HG02852 (cell line): ENCODE results near the gene ZSWIM3.

Experiments
- ATAC-seq: cut with Tn5 transposase; IDR thresholded peaks from one replicate; pipeline ENCODE4 v1.9.1; 2021; ENCODE audit warnings: mild to moderate bottlenecking, moderate library complexity; ENCODE audit not compliant: unreplicated experiment

The ZSWIM3 gene

DNA sequence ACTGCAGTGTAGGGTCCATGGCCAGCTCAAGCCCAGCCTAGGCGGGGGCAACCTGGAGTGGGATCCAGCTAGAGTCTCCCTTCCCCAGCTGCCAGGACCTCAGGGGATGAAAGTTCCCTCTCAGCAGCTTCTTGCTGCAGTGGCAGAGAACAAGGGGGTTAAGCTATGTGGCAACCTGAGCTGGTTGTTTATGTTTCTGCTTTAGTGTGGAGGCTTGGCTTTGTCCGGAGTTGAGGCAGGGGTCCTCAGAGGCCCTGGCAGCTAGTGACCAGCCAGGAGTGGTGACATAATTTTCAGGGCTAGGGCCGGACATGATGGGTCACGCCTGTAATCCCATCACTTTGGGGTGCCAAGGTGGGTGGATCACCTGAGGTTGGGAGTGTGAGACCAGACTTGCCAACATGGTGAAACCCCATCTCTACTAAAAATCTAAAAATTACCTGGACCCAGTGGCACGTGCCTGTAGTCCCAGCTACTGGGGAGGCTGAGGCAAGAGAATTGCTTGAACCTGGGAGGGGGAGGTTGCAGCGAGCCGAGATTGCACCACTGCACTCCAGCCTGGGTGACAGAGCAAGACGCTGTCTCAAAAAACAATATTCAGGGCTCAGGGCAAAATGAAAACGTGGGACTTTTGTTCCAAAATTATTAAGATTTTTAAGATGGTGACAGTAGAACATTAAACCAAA is 68.5 kb downstream of the ZSWIM3 start:
- no peak for ATAC-seq

DNA sequence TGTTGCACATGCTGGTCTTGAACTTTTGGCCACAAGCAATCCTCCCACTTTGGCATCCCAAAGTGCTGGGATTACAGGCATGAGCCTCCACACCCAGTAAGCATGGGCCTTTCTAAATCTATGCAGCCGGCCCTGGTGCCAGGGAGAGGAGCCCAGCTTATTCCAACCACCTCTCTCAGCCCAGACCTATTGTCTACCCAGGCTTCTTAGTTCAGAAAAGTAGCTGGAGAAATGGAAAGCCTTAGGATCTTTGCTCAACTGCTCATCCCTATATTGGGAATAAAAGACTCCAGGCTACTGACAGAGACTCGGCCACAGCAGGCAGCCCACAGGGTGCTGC is 69.3 kb downstream of the ZSWIM3 start:
- ATAC-seq: no peak

DNA sequence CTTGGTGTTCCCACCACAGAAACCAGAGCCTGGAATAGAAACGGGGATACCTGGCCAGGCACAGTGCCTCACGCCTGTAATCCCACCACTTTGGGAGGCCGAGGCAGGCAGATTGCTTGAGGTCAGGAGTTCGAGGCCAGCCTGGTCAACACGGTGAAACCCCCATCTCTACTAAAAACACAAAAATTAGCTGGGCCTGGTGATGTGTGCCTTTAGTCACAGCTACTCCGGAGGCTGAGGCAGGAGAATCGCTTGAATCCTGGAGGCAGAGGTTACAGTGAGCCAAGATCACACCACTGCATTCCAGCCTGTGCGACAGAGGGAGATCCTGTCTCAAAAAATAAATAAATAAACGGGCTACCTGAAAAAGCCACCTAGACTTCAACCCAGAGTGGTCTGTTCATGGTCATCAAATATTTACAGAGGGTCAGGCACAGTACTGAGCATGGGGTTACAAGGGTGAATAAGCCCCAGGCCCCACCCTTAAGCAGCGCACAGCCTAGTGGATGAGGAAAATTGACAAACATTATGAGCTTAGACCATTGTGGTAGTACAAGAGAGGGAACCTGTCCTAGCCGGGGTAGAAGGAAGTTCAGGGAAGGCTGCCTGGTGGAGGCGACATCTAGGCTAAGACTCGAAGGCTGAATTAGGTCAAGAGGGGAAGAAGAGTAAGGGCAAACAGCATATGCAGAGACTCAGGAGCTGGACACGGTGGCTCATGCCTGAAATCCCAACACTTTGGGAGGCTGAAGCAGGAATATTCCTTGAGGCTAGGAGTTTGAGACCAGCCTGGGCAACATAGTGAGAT is 69.9 kb downstream of the ZSWIM3 start:
- ATAC-seq: no peak
